Fibroblast of skin of back (primary cell): ENCODE data around the gene CKMT2.
"Not testable (repeated sequence)": the region's sequence is repeated elsewhere in the genome, so short reads cannot be mapped to it uniquely, and the experiment has no call there.

Experiments used
- DNase-seq: peaks from one replicate; pipeline ENCODE4 v3.0.0-alpha.2; 2013

The CKMT2 gene

DNA sequence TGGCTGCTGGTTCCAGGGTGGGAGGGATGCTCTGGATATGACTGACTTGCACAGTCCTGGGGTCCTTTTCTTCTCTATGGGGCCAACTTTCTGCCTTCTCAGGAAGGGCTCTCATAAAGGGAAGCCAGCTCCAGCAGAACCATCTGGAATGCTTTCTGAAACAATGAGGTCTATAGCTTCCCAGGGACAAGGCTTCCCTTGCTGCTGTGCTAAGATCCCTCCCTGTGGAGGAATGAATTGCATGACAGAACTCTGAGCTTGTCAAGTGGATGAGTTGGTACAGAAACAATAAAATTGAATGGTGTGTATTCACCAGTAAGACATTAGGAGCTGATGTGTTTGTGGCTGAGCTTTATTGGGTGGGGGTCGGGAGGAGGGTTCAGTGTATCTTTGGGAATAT is 19.8 kb downstream of the CKMT2 start:
- DNase-seq, result no peak

DNA sequence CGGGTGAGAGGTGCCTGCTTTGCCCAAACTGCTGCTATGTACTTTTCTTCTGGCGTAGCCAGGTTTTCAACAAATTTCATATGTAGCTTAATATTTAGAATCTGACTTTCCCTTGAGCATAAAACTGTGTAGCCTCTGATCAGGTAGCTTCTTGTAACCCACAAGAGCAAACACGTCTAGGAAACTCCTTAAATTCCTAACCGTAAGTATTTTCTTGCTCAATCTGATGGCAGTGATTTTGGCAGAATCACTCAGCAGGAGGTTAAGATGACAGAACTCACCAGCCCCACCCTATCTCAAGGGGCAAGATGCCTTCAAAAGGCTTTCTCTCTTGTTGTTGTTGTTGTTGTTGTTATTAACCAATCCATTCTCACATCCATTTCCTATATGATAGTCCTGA is 20.8 kb downstream of the CKMT2 start:
- no peak for DNase-seq

DNA sequence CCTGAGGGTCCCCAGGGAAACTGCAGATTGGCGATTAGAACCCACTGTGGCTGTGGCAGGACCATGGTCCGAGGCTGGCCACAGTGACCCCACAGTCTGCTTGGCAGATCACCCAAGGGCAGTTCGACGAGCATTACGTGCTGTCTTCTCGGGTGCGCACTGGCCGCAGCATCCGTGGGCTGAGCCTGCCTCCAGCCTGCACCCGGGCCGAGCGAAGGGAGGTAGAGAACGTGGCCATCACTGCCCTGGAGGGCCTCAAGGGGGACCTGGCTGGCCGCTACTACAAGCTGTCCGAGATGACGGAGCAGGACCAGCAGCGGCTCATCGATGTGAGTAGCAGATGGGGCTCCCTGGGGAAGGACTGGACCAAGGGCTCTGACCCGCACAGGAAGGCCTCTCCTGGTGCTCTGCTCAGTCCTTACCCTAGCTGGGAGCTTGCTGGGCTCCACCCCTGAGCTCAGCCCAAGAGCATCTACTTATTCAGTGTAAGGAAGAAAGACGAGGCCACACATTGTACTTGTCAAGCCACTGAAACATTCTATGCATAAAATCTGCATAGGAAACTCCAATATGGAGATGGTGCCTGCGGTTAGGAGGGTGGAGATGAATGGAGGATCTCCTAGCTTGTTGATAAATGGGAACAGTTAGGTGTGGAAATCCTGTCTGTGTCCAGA is 21.9 kb downstream of the CKMT2 start:
- DNase-seq, result no peak

DNA sequence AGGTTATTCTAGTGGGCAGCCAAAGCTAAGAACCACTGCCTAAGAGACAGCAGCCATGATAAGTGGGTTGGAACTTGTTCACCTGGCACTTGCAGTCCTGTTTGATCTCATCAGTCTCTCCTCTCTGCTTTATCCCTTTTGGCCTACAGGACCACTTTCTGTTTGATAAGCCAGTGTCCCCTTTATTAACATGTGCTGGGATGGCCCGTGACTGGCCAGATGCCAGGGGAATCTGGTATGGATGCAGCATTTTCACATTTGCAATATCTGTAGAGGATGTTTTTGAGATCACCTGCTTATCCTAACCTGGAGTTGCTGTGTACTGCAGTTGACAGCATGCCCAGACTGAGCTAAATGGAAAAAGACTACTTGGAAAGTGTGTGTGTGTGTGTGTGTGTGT is 23.6 kb downstream of the CKMT2 start:
- DNase-seq, result no peak

DNA sequence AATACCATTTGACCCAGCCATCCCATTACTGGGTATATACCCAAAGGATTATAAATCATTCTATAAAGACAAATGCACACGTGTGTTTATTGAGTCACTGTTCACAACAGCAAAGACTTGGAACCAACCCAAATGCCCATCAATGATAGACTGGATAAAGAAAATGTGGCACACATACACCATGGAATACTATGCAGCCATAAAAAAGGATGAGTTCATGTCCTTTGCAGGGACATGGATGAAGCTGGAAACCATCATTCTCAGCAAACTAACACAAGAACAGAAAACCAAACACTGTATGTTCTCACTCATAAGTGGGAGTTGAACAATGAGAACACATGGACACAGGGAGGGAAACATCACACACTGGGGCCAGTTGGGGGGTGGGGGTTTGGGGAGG is 29.7 kb downstream of the CKMT2 start:
- not testable (repeated sequence) for DNase-seq

DNA sequence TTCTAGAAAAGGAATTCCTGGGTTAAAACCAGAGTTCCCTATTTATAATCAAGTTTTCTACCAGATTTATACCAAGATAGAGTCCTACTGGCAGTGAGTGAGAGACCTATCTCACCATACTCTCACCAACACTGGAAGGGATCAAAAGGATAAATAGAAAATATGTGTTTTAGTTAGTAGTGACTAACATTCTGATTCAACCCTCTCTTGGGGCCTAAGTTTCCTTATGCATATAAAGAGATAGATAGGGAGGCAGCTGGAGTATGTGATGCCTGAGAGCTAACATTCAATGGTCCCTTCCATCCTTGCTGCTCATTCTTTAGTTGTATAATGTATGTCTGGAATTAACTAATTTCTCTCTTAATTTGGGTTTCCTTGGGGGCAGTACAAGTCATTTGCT is 32.0 kb downstream of the CKMT2 start:
- peak; percentile 50 for DNase-seq

DNA sequence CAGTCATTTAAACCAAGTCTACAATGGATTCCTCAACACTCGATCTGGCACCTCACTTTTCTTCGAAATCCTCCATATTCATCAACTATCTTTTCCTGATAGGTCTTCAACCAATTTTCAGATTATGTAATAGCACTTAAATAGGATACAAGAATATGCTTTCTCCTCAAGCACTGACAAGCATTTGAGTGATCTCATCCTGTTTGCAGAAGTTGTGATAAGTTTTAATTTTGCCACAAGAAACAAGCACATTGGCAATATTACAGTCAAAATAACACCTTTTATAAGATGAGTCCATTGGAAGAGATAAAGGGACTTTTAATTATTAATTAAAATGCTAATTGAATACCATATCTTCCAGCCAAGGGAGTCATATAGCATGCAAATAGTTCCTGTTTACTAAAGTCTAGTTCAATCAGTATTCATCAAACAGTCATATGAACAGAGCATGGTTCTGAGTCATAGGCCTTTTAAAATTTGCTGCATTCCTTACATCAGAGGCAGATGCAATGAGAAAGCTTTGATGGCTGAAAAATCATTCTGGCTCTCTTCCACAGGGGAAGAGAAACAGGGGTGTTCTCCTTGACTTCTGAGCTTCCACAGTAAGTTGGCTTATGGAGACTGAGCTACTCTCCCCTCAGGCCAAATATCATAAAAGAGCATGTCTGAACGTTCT is 35.5 kb downstream of the CKMT2 start:
- peak; percentile 77 for DNase-seq

DNA sequence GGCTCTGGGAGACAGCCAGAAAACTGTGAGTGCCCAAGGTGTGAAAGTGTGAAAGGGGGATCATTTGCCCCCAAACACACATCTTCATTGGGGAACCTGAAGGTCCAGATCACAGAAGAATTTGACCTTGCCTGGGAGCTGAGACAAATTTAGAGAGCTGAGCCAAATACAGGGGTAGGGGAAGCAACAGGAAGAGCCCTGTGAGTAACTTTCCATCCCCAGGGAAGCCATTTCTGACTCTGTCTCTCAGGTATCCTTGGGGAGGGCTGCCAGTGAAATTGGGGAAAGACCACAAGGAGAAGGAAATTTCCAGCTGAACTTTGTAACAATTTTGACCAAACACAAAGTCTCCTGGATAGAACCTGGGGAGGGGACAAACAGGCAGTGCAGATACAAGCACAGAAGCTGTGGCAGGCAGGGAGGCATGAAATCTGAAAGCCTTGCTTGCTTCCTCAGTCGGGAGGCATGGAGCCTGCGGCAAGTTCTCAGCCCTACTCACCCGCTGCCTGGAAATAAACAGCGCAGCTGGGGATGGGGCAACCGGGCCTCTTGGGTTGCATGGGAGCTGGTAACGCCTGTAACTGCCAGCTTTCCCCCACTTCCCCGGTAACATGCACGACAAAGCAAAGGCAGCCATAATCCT is 36.8 kb downstream of the CKMT2 start:
- DNase-seq, result no peak

DNA sequence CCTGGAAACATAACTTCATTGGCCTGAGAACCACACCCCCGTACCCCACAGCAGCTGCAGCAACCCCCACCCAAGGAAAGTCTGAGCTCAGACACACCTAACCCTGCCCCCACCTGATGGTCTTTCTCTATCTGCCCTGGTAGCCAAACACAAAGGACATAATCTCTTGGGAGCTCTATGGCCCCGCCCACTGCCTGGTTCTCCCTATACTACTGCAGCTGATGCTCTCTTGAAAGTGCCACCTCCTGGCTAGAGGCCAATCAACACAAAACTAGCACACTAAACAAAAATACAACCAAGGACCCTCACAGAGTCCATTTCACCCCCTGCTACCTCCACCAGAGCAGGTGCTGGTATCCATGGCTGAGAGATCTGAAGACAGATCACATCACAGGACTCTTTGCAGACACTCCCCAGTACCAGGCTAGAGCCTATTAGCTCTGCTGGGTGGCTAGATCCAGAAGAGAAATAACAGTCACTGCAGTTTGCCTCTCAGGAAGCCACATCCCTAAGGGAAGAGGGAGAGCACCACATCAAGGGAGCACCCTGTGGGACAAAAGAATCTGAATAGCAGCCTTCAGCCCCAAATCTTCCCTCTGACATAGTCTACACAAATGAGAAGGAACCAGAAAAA is 37.4 kb downstream of the CKMT2 start:
- not testable (repeated sequence) for DNase-seq

DNA sequence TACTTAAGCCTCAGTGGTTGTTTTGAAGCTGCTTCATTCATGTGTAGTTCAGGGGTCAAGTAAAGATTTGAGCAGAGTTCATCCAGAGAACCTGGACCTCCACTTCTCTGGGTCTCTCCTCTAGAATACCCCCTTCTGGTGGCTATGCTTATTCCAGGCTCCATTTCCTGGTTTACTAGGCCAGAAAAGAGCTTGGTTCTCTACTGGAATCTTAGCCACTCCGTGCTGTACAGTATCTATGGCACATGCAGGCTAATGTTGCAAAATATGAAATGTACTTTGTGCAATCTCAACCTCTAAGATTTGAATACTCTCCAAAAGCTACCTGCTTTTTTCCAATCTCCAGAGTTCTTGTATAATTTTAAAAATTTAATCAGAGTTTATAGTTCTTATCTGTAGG is 50.9 kb downstream of the CKMT2 start:
- DNase-seq, result no peak

DNA sequence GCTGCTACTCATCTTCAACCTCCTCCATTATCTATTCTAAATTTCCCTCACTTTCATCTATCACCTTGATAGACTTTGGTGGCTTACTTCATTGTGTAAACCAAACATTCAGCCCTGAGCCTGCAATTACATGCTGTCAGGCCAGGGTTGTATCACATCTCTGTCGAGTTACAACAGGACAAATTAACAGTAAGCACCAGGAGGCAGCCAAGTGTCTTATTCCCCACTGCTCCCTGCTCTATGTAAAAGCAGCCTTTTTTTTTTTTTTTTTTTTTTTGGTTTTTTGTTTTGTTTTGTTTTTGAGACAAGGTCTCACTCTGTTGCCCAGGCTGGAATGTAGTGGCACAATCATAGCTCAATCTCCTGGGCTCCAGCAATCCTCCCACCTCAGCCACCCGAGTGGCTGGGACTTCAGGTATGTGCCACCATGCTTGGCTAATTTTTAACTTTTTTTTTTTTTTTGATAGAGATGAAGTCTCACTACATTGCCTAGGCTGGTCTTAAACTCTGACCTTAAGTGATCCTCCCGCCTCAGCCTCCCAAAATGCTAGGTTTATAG is 53.0 kb downstream of the CKMT2 start:
- no peak for DNase-seq

DNA sequence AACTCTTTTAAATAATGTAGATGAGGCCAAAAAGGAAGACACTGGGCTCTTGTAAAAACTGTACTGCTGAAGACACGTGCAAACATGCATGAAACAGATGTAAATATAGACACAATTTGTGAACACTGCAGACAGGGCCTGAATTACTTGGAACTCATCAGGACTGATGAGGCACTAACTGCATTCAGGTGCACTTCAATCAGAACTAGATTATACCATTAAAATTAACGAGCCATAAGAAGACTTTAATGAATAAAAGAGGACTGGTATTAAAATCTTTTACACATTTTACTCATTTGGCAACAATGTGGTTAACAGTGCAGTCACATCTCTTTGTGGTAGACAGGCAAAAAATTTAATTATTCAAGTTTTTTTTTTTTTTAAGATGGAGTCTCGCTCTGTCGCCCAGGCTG is 54.9 kb downstream of the CKMT2 start:
- no peak for DNase-seq

DNA sequence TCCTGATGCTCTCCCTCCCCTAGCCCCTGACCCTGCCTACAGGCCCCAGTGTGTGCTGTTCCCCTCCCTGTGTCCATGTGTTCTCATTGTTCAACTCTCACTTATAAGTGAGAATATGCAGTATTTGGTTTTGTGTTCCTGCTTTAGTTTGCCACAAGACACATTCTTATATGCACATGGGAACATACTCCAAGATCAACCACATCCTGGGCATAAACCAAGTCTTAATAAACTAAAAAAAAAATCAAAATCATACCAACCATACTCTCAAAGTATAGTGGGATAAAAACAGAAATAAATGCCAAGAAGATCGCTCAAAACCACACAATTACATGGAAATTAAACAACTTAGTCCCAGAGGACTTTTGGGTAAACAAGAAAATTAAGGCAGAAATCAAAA is 57.0 kb downstream of the CKMT2 start:
- no peak for DNase-seq

DNA sequence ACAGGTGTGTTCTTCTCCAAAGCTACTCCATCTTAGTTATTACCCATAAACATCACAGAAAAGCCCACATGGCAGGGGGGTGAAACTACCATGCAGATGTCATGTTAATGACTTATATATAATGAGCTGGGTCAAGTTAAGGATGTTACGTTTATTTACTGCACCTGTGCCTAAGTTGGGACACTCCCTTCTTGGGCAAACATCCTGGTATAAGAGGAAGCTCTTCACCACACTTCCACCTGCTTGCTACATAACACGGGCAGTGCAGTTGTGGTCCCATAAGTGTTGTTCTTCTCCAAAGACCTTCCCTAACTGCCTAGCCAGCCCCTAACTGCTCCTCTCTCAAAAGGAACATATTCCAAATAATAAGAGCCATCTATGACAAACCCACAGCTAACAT is 59.0 kb downstream of the CKMT2 start:
- DNase-seq, result no peak

DNA sequence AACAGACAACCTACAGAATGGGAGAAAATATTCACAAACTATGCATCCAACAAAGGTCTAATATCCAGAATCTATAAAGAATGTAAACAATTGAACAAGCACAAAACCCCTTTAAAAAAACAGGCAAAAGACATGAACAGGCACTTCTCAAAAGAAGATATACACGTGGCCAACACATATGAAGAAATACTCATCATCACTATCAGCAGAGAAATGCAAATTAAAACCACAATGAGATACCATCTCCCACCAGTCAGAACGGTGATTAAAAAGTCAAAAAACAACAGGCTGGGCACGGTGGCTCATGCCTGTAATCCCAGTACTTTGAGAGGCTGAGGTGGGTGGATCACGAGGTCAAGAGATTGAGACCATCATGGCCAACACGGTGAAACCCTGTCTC is 60.9 kb downstream of the CKMT2 start:
- not testable (repeated sequence) for DNase-seq

DNA sequence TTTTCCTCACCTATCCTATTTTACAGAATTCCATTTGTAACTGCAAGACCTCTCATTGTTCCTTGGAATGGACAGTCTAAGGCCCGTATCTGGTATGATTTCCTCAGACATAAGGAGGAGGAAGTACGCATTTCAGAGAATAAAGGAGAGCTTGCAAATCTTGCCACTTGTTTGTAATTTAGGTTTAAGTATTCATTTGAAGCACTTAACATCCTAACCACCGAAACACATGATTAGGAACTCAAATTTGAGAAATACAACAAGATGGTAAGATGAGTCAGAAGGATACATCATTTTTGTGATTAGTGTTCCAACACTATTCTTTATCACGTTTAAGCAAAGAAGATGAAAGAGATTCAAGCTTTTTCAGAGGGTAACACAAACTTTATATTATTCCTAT is 64.4 kb downstream of the CKMT2 start:
- no peak for DNase-seq

DNA sequence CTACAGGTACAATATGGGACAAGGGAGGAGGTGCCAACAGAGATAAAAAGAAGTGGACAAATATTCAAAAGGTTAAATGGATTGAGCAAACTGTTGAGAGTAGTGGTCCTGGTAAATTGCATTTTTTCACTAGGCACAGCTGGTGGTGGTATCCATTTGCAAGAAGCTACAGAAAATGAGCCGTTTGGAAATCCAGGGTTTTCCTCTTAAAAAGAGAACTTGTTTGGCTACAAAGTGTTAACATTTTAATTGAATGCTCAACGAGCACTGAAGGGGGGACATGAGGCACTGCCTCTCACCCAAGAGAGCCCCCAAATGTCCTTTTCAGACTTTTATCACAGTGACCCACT is 67.8 kb downstream of the CKMT2 start:
- DNase-seq, result no peak

DNA sequence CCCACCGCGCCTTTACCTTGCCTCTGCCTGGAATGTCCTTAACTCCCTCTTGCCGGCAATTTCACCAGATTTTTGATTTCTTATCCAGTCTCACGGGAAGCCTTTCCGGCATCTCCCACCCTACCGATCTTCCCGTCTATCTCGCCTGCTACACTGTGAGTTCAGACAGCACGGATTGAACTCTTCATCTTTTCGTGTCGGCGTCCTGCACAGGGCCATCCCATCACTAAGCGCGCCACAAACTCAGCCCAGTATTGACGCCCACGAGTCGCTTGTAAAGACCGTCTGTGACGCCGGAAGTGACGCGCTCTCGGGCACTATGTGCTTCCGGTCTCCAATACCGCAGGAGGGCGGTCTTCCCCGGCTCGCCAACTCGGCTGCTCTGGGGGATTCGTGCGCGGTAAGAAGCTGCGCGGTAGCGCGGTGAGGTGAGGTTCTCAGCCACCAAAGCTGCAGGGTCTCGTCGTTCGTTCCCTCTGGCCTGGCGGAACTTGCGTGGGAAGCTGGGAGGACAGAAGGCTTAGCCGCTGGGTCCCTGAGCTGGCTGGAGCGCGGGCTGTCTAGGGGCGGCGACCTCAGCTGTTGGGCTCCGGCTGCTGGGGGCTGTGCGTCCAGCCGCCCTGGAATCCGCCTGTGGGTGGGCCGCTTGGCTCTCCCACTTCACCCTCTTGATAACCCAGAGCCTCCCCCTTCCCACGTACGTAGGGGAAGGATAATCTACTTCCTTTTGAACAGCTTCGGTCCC is 68.3 kb downstream of the CKMT2 start, which contains the start of gene ZCCHC9:
Gene ZCCHC9, plus strand, starts transcription at position 317 of the 745 bp plus-strand sequence. CDS start 3,171 bp downstream, outside the sequence.
- DNase-seq, result peak; percentile 96

DNA sequence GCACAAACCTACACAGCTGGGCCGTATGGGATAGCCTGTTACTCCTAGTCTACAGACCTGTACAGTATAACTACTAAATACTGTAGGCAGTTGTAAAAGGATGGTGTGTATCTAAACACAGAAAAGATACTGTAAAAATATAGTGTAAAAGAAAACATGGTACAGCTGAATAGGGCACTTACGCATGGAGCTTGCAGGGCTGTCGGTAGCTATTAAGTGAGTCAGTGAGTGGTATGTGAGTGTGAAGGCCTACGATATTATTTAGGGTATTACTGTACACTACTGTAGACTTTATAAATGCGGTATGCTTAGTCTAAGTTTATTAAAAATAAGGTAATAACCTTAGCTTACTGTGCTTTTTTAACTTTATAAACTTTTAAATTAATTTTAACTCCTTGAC is 69.5 kb downstream of the CKMT2 start:
- peak; percentile 11 for DNase-seq

DNA sequence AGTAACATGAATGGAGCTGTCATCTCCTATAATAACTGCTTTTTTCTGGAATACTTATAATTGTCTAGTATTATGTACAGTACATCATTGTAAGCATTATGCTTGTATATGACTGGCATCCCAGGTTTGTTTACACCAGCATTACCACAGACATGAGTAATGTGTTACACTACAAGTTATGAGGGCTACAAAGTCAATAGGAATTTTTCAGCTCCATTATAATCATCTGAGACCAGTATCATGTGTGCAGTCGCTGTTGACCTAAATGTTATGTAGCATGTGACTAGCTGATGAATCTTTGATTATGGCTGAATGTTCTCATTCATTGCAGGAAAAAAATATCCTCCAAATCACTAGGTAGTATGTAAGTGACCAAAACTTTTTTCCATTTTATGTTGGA is 70.4 kb downstream of the CKMT2 start:
- peak; percentile 55 for DNase-seq

DNA sequence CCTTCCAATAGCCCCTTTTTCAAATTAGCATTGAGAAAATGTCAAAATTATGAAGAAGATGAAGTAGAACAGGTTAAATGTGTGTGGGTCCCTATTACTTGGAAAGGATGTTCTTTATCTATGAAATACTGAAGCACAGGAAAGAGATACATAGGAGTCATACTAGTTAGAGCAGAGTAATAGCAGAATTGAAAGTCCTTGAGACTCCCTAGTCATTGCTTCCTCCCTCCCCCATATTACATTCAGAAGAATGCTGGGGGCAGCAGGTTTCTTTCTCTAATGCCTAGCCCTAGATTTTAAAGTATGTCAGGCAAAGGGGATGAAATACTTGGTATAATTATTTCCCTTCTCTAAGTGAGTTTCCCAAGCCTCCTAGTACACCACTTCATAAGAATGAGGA is 72.7 kb downstream of the CKMT2 start:
- no peak for DNase-seq

DNA sequence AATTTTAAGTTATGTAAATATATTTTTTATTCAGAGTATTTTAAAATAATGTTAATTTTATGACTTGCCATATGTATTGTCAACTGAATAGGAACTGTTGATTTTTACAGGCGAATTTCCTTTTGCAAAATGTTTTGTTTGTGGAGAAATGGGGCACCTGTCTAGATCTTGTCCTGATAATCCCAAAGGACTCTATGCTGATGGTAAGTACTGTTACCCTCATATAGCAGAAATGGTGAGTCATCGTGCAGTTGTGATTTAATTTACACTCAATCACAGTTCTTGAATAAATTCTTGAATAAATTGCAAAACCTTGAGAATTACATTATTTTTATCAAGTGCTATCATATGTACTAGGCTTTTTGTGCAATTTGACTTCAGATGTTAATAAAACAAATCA is 75.7 kb downstream of the CKMT2 start:
- DNase-seq, result no peak
